ENCODE measurements around the gene PCBP3.

Gene PCBP3

GRCh38 chr21:45787371-45787770 lies 143.8 kb downstream of the PCBP3 start:
- no peak for DNase-seq (ENCODE audit: low read depth in 2 of 2)

- DNase-seq (ENCODE audit: low read depth in 2 of 2): no peak
Observed at GRCh38 chr21:45788198-45788597, 144.7 kb downstream of the PCBP3 start.

- no peak for DNase-seq (ENCODE audit: low read depth in 2 of 2)
Observed at GRCh38 chr21:45788637-45789506, 145.3 kb downstream of the PCBP3 start.

- no peak for DNase-seq (ENCODE audit: low read depth in 2 of 2)
Observed at GRCh38 chr21:45790427-45790826, 146.9 kb downstream of the PCBP3 start.

DNA sequence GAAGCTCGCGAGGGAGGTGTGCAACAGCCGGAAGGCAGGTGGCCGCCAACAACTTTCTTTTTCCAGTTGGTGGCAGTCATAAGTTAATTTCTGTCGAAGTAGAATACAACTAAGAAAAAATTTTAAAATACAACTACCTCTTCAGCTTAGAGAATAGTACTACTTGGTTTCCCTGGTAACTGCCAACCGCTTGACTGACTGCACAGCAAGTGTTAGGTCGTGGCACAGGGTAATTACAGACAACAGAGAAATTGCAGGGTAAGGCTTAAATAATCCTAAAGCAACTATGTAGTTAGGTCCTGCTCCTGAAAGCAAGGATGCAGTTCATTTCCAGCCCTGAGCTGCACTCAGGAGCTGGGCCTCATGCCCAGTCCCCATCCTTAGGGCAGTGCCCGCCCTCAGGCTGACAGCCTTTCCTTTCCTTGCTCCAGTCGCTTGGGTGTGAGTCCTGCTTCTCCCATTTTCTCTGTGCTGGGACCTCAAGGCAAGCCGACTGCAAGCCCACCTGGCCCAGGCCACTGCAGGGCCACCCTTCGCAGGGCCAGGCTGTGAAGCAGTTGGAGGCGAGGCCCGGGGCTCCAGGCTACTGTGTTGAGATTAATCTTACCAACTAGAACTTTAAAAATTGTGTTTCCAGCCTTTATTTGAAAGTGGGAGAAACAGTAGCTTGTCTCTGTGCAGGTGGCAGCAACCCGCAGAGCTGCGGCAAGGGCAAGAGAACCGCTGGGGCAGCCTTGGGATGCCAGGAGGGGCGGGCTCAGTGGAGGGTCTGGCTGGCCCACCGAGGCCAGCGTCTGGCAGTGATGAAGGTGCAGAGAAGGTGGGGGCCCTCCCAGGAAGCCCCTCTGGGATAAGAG lies 148.3 kb downstream of the PCBP3 start:
- no peak for DNase-seq (ENCODE audit: low read depth in 2 of 2)

DNA sequence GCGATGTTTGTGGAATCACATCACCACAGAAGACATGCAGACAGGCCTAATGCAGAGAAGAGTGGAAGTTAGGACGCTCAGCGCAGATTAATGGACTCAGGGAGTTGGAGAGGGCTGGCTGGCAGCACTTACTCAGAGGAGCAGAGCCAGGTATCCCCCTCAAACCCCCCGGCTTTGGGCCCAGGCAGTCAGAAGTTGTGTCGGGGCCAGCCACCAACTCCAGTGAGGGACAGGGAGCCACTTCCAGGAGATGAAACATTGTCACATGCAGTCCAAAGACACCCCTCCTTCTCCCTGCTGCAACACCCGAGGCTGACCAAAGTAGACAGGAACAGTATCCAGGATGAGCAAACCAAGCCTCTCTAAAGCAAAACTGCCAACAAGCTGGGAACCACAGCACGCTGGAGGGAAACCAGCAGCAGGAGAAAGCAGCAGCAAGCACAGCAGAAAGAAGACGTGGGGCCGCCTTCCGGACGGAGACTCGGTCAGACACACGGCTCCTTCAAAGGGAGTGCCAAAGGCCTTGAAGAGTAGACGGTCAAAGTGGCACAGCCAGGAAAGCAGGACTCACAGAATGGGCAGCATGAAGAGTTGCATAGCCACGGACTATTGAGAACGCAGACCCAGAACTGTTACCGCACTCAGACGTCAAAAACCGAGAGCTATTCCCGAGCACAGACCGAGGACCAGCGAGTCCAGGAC lies 149.3 kb downstream of the PCBP3 start:
- DNase-seq (ENCODE audit: low read depth in 2 of 2): no peak

DNA sequence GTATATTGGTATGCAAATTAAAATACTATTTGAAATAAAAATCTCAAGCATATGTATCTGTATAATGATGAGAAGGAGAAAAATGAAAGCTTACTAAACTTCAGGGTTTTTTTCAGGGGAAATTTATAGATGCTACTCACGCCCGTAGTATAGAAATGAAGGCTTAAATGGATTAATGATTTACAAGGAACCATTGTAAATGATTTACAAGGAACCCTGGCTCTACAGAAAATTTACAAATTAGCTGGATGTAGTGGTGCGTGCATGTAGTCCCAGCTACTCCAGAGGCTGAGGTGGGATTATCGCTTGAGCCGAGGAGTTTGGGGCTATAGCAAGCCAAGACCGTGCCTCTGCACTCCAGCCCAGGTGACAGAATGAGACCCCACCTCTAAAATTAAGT lies 150.5 kb downstream of the PCBP3 start:
- no peak for DNase-seq (ENCODE audit: low read depth in 2 of 2)

DNA sequence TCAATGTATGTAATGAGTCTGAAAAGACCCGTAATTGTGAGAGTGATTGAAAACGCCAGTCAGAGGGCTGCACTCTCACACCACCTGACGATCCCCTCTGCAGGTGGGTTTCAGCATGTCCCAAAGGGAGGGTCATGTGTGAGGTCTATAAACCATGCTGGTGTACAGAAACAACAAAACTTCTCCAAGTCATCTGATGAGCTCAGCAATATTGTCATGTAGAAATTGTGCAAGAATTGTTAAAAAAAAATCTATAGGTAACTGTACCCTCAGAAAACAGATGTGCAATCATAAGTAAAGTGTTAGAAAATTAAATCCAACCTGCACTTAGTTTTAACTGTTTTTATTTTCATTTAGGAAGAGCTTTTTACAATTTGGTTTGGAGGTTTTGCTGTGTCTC lies 152.5 kb downstream of the PCBP3 start:
- DNase-seq (ENCODE audit: low read depth in 2 of 2): no peak

- no peak for DNase-seq (ENCODE audit: low read depth in 2 of 2)
Observed at GRCh38 chr21:45797338-45797737, 153.8 kb downstream of the PCBP3 start.

GRCh38 chr21:45799765-45800338 lies 156.3 kb downstream of the PCBP3 start:
- no peak for DNase-seq (ENCODE audit: low read depth in 2 of 2)

- DNase-seq (ENCODE audit: low read depth in 2 of 2): no peak
Observed at GRCh38 chr21:45800339-45801080, 157.0 kb downstream of the PCBP3 start.

- no peak for DNase-seq (ENCODE audit: low read depth in 2 of 2)
Observed at GRCh38 chr21:45801129-45801964, 157.8 kb downstream of the PCBP3 start.

DNA sequence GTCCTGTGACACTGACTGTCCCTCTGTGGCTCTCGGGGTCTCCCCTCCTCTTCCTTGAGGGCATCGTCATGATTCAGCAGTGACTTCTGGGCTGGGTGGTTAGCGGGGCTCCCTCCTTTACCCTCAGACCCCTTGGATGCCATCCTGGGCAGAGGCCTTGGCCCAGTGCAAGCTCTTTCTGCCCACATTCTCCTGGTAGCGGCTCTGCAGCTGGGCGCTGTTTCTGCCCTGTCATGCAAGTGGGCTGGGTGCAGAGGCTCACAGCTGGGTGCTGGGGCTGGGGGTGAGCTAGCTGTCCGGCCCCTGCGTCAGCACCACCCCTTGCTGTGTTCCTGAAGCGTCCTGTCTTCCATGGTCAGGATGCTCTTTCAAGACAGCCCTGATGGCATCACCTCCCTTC lies 158.5 kb downstream of the PCBP3 start:
- no peak for DNase-seq (ENCODE audit: low read depth in 2 of 2)

DNA sequence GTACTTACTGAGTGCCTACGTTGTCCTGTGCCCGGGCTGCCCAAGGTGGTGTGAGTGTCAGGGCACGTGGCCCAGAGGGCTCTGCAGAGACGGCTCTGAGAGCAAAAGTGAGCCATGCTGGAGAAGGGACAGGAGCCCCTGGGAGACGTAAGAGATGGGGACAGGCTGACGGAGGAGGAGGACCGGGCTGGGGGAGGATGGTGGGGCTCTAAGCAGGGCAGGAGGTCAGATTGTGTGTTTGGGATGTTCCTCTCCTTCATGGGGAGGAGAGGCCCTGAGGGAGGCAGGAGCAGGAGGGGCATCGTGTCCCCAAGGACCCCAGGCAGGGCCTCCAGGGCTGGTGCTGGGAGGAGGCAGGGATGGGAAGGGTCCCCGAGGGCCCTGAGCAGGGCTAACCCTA lies 158.9 kb downstream of the PCBP3 start:
- no peak for DNase-seq (ENCODE audit: low read depth in 2 of 2)

DNA sequence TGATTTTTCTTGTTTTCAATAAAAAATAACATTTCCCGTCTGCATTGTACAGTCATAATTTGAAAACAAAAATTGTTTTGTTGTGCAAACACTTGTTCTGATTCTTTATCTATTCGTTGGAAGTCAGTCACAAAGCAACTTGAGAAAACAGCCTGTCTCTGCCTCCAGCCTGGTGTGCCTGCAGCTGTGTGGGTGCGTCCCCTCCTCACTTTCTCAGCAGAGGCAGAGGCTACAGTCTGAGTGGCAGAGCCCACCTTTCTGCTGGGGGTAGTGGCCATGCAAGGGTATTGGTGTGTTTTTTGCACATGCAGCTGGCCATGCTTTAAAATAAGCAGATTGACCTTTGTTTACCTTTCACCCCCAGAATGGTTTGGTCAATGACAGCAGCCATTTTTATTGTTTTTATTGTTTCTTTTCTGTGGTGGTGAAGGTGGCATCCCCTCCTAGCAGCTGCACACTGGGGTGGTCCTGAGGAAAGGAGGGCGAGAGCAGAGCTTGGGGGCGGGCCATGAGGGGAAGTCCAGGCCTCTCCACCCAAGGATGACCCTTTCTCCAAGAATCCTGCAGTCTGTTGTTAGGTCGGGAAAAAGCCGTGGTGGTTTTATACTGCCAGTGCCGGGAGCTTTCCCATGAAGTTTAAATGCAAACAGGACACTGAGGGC lies 159.6 kb downstream of the PCBP3 start:
- no peak for DNase-seq (ENCODE audit: low read depth in 2 of 2)

GRCh38 chr21:45803618-45804340 lies 160.3 kb downstream of the PCBP3 start:
- no peak for DNase-seq (ENCODE audit: low read depth in 2 of 2)

GRCh38 chr21:45804809-45805313 lies 161.3 kb downstream of the PCBP3 start:
- DNase-seq (ENCODE audit: low read depth in 2 of 2): no peak

DNA sequence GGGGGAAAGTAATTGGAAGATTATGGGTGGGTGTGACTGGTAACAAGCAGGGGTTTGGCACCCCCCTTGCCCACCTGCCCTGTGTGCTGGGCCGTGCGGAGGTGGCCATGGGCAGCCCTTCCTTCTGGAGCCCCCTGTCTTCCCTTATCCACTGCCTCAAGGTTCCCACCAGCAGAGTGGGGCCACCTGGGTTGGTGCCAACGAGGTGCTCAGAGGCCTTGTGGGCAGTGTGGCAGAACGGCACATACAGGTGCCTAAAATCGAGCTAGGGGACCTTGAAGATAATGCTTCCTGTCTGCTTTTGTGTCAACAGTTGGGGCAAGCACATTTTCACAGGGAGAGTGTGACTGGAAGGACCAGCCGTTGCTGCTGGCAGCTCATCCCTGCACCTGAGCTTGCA lies 161.8 kb downstream of the PCBP3 start:
- no peak for DNase-seq (ENCODE audit: low read depth in 2 of 2)

DNA sequence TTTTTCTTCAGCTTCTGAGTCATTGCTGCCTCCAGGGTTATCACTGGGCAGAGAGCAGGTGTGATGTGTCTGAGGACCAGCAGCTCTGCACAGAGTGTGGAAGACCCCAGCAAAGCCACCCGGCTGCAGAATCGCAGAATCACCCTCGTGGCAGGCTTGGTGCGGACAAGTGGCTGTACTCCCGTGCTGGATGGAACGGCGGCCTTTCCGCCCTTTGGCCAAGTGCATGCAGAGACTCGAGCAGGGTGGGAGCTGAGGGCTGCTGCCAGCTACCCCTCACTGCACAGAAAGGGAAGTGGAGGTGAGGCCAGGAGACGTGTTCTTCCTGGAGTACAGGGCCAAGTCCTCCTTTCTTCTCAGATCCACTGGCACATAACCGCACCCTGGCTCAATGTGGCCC lies 162.5 kb downstream of the PCBP3 start:
- no peak for DNase-seq (ENCODE audit: low read depth in 2 of 2)
